DND-41 (cell line): ENCODE results near the gene FIGNL2.

Experiments used
- CTCF ChIP-seq: IDR thresholded peaks from 2 replicates; pipeline ENCODE4 v1.5.1; 2012; ENCODE audit warnings: borderline replicate concordance, low read length, moderate library complexity, mild to moderate bottlenecking; ENCODE audit not compliant: poor library complexity, severe bottlenecking; ENCODE audit errors: extremely low read depth
- EZH2 ChIP-seq: IDR thresholded peaks from 3 replicates; pipeline ENCODE4 v1.6.1; 2012; ENCODE audit warnings: borderline replicate concordance, low read depth, mild to moderate bottlenecking, moderate library complexity, low read length, inconsistent platforms; ENCODE audit not compliant: severe bottlenecking

- no peak for TF ChIP-seq CTCF
- TF ChIP-seq EZH2, result no peak
Measured at GRCh38 chr12:51893786-51894185, 45.3 kb upstream of the FIGNL2 start.
